ENCODE measurements around the gene APLP2. TPM values are rescaled to one million over a fixed set of nuclear protein-coding genes. Genes with fewer than 3 reads are reported as not detected.

APLP2 gene
- total and polyA plus RNA-seq, 2 of the 13 experiments (the other 11 are each of a cell fraction or from before 2014, with no cell fraction given): 315 to 594 TPM

DNA sequence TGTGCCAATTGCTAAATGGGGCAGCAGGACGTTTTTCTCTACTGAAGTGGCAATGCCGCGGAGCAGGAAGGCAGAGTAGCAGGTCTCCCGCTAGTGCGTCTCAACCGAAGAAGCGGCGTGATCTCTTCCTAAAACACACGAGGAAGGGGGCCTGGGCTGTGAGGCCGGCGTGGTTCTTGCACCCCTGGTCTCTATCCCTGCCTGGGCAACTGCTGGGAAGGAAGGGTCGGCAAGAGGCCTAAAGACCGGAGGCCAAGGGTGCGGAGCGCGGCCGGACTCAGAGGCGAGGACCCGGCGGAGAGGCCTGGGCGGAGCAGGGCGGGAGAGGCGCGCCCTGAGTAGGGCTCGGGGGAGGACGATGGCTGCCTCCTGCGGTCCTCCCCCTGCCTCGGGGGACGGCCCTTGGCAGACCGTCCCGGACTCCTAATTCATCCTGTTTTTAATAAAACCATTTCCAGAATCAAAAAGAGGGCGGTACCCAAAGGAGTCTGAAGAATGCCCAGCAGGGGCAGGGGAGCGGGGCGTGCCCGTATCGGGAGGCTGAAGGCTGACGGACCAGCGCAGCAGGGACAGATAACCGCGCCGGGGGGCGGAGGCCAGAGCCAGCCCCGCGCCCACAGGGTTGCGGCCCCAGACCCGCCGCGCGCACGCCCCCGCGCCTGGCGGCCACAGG, 572 bp upstream of the APLP2 start (continued):
- TF ChIP-seq, protein P1, sequence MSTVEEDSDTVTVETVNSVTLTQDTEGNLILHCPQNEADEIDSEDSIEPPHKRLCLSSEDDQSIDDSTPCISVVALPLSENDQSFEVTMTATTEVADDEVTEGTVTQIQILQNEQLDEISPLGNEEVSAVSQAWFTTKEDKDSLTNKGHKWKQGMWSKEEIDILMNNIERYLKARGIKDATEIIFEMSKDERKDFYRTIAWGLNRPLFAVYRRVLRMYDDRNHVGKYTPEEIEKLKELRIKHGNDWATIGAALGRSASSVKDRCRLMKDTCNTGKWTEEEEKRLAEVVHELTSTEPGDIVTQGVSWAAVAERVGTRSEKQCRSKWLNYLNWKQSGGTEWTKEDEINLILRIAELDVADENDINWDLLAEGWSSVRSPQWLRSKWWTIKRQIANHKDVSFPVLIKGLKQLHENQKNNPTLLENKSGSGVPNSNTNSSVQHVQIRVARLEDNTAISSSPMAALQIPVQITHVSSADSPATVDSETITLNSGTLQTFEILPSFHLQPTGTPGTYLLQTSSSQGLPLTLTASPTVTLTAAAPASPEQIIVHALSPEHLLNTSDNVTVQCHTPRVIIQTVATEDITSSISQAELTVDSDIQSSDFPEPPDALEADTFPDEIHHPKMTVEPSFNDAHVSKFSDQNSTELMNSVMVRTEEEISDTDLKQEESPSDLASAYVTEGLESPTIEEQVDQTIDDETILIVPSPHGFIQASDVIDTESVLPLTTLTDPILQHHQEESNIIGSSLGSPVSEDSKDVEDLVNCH (CRISPR knock-in tag; IDR thresholded peaks at IDR 0.05): no peak
- TF ChIP-seq, protein P2, sequence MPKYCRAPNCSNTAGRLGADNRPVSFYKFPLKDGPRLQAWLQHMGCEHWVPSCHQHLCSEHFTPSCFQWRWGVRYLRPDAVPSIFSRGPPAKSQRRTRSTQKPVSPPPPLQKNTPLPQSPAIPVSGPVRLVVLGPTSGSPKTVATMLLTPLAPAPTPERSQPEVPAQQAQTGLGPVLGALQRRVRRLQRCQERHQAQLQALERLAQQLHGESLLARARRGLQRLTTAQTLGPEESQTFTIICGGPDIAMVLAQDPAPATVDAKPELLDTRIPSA (CRISPR knock-in tag; IDR thresholded peaks at IDR 0.05; ENCODE audit: borderline replicate concordance): 0 out of 2 replicates have a peak, but pooled peaks have one; percentile 62
- TF ChIP-seq, protein P3, sequence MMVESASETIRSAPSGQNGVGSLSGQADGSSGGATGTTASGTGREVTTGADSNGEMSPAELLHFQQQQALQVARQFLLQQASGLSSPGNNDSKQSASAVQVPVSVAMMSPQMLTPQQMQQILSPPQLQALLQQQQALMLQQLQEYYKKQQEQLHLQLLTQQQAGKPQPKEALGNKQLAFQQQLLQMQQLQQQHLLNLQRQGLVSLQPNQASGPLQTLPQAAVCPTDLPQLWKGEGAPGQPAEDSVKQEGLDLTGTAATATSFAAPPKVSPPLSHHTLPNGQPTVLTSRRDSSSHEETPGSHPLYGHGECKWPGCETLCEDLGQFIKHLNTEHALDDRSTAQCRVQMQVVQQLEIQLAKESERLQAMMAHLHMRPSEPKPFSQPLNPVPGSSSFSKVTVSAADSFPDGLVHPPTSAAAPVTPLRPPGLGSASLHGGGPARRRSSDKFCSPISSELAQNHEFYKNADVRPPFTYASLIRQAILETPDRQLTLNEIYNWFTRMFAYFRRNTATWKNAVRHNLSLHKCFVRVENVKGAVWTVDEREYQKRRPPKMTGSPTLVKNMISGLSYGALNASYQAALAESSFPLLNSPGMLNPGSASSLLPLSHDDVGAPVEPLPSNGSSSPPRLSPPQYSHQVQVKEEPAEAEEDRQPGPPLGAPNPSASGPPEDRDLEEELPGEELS (CRISPR knock-in tag; IDR thresholded peaks at IDR 0.05): no peak
- TF ChIP-seq, protein P4, sequence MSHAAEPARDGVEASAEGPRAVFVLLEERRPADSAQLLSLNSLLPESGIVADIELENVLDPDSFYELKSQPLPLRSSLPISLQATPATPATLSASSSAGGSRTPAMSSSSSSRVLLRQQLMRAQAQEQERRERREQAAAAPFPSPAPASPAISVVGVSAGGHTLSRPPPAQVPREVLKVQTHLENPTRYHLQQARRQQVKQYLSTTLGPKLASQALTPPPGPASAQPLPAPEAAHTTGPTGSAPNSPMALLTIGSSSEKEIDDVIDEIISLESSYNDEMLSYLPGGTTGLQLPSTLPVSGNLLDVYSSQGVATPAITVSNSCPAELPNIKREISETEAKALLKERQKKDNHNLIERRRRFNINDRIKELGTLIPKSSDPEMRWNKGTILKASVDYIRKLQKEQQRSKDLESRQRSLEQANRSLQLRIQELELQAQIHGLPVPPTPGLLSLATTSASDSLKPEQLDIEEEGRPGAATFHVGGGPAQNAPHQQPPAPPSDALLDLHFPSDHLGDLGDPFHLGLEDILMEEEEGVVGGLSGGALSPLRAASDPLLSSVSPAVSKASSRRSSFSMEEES (CRISPR knock-in tag; IDR thresholded peaks at IDR 0.05): peak; percentile 31; the same call in 1 of the 2 replicates
- TF ChIP-seq HDAC1 (CRISPR knock-in tag; IDR thresholded peaks at IDR 0.05): peak; percentile 63
- TF ChIP-seq, protein P5, sequence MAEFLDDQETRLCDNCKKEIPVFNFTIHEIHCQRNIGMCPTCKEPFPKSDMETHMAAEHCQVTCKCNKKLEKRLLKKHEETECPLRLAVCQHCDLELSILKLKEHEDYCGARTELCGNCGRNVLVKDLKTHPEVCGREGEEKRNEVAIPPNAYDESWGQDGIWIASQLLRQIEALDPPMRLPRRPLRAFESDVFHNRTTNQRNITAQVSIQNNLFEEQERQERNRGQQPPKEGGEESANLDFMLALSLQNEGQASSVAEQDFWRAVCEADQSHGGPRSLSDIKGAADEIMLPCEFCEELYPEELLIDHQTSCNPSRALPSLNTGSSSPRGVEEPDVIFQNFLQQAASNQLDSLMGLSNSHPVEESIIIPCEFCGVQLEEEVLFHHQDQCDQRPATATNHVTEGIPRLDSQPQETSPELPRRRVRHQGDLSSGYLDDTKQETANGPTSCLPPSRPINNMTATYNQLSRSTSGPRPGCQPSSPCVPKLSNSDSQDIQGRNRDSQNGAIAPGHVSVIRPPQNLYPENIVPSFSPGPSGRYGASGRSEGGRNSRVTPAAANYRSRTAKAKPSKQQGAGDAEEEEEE (CRISPR knock-in tag; IDR thresholded peaks at IDR 0.05; ENCODE audit: borderline replicate concordance): no peak
- TF ChIP-seq ZNF350 (CRISPR knock-in tag; IDR thresholded peaks at IDR 0.05; ENCODE audit: borderline replicate concordance, low read depth): peak; percentile 43; the same call in 1 of the 2 replicates
- TF ChIP-seq PAX8 (CRISPR knock-in tag; IDR thresholded peaks at IDR 0.05; ENCODE audit: borderline replicate concordance): no peak
- peak; percentile 80; the same call in 1 of the 2 replicates for TF ChIP-seq ZNF510 (CRISPR knock-in tag; IDR thresholded peaks at IDR 0.05; ENCODE audit: low read depth)
- TF ChIP-seq ZFP90 (CRISPR knock-in tag; IDR thresholded peaks at IDR 0.05; ENCODE audit: borderline replicate concordance): peak; percentile 8; the same call in 1 of the 2 replicates
- TF ChIP-seq MBD4 (IDR thresholded peaks at IDR 0.05; ENCODE audit: borderline replicate concordance, low read length): no peak
- TF ChIP-seq HMG20A (CRISPR knock-in tag; IDR thresholded peaks at IDR 0.05; ENCODE audit: borderline replicate concordance): 0 out of 2 replicates have a peak, but pooled peaks have one; percentile 17
- no peak for TF ChIP-seq KDM1A (CRISPR knock-in tag; IDR thresholded peaks at IDR 0.05)
- TF ChIP-seq ZNF703 (CRISPR knock-in tag; IDR thresholded peaks at IDR 0.05; ENCODE audit: borderline replicate concordance): no peak
- no peak for TF ChIP-seq CBX1 (IDR thresholded peaks at IDR 0.05; ENCODE audit: low read depth)
- no peak for TF ChIP-seq HOXA7 (CRISPR knock-in tag; IDR thresholded peaks at IDR 0.05)
- TF ChIP-seq MTA3 (CRISPR knock-in tag; IDR thresholded peaks at IDR 0.05): no peak

Measured in HepG2 (cell line).